ENCODE data around the gene ALMS1.
"Not testable (repeated sequence)": the region's sequence is repeated elsewhere in the genome, so short reads cannot be mapped to it uniquely, and the experiment has no call there.

ALMS1 gene, protein sequence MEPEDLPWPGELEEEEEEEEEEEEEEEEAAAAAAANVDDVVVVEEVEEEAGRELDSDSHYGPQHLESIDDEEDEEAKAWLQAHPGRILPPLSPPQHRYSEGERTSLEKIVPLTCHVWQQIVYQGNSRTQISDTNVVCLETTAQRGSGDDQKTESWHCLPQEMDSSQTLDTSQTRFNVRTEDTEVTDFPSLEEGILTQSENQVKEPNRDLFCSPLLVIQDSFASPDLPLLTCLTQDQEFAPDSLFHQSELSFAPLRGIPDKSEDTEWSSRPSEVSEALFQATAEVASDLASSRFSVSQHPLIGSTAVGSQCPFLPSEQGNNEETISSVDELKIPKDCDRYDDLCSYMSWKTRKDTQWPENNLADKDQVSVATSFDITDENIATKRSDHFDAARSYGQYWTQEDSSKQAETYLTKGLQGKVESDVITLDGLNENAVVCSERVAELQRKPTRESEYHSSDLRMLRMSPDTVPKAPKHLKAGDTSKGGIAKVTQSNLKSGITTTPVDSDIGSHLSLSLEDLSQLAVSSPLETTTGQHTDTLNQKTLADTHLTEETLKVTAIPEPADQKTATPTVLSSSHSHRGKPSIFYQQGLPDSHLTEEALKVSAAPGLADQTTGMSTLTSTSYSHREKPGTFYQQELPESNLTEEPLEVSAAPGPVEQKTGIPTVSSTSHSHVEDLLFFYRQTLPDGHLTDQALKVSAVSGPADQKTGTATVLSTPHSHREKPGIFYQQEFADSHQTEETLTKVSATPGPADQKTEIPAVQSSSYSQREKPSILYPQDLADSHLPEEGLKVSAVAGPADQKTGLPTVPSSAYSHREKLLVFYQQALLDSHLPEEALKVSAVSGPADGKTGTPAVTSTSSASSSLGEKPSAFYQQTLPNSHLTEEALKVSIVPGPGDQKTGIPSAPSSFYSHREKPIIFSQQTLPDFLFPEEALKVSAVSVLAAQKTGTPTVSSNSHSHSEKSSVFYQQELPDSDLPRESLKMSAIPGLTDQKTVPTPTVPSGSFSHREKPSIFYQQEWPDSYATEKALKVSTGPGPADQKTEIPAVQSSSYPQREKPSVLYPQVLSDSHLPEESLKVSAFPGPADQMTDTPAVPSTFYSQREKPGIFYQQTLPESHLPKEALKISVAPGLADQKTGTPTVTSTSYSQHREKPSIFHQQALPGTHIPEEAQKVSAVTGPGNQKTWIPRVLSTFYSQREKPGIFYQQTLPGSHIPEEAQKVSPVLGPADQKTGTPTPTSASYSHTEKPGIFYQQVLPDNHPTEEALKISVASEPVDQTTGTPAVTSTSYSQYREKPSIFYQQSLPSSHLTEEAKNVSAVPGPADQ (N-terminal part only)

DNA sequence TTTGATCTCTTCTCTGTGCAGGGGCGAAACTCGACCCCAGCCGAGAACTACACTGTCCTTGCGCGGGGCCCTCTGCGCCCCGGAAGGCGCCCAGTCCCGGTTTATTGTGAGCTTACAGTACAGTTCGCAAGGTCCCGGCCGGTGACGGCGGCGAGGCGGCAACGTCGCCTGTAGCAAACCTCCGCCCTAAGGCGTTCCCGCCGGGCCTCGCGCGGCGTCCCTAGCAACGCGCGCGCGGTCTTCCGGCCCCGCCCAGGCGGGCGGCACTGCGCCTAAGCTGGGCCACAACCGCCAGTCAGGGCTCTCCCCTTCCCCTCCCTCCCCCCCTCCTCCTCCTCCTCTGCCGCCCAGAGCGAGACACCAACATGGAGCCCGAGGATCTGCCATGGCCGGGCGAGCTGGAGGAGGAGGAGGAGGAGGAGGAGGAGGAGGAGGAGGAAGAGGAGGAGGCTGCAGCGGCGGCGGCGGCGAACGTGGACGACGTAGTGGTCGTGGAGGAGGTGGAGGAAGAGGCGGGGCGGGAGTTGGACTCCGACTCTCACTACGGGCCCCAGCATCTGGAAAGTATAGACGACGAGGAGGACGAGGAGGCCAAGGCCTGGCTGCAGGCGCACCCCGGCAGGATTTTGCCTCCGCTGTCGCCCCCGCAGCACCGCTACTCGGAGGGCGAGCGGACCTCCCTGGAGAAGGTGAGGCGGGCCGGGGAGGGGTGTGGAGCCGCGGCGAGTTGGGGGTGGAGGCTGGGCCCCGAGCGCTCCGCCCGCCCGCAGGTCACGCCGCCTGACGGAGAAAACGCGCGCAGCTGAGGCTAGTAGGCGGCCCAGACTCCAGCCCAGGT lies at the start of gene ALMS1:
Gene ALMS1, plus strand, starts transcription at position 333 of the 838 bp plus-strand sequence. Its CDS starts 33 bp downstream, at position 366.
- peak; percentile 82 for DNase-seq

GRCh38 chr2:73337828-73338227 lies 47.8 kb upstream of the ALMS1 start:
- no peak for DNase-seq

DNA sequence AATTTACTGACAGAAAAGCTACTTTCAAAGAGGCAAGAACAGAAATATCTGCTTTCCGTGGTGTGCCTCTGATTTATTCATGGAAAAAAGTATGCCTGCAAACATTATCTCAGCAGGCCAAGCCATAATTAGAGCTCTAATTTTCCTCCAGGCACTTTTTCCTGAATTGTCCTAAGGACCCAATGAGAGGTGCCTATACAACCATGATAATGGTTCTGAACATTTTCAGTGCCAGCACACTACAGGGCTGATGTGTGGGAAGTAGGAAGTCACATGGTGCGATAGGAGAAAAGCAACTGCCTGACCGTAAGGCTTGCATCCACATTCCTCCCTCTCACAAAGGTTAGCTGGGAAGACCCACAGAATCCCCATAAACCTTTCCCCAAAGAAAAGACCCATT lies 46.4 kb upstream of the ALMS1 start:
- DNase-seq: no peak

GRCh38 chr2:73341039-73341438 lies 44.6 kb upstream of the ALMS1 start:
- no peak for DNase-seq

- no peak for DNase-seq
Measured at GRCh38 chr2:73343992-73344391, 41.6 kb upstream of the ALMS1 start.

GRCh38 chr2:73344747-73345146 lies 40.9 kb upstream of the ALMS1 start:
- not testable (repeated sequence) for DNase-seq

- DNase-seq: no peak
Measured at GRCh38 chr2:73350035-73350691, 35.5 kb upstream of the ALMS1 start.

- no peak for DNase-seq
Measured at GRCh38 chr2:73356097-73356496, 29.5 kb upstream of the ALMS1 start.

DNA sequence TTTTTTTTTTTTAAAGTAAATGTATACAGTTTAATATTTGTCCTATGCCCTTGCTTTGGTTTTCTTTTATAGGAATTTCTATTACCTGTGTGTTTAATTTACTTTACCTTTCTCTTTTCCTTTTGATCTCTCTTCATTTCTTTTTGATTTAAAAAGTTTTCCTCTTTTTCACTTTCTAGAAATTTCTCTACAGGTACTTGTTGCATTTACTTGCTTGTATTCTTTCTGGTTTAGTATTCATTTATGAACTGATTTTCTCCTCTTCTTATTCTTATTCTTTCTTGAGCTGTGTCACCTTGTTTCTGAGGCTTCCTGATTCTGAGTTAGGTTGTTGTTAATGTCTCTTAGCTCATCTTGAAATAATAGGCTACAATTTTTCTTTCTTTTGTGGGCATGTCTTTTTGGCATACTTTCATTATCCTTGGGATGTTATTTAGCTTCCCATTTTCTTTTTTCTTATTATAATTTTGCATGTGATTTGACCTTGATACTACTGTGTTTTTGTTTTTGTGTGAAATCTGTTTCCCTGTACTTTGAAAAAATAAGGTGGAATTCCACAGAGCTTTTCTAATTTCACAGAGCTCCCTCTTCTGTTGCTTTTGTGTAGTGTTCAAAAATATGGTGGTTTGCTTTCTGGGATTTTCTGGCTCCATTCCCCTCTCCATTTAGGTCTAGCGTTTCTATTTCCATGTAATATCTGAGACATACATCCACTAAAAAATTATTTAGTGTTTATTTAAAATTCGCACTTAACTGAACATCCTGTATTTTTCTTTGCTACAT lies 25.5 kb upstream of the ALMS1 start:
- peak; percentile 43 for DNase-seq

GRCh38 chr2:73366060-73366459 lies 19.6 kb upstream of the ALMS1 start:
- no peak for DNase-seq

DNA sequence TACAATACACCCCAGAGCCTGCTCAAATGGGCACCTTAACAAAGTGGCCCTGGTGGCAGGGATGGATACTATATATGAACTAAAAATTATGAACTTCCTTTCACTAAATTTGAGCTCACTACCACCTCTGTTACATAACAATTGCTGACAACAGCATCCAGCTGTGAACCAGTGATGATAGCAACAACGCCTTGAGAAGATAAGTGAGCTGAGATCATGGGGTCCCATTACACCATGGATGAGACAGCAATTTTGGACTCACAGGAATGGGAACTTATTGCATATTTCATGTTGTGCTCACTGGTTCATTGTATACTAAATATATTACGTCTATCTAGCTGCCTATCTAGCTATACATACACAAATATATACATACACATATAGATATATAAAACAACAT lies 16.9 kb upstream of the ALMS1 start:
- DNase-seq: no peak

GRCh38 chr2:73370348-73370747 lies 15.3 kb upstream of the ALMS1 start:
- DNase-seq: no peak

GRCh38 chr2:73373344-73373743 lies 12.3 kb upstream of the ALMS1 start:
- DNase-seq: no peak

GRCh38 chr2:73374269-73374668 lies 11.4 kb upstream of the ALMS1 start:
- DNase-seq: no peak

GRCh38 chr2:73376681-73377080 lies 9.0 kb upstream of the ALMS1 start:
- no peak for DNase-seq

- DNase-seq: no peak
Measured at GRCh38 chr2:73383036-73383435, 2.6 kb upstream of the ALMS1 start.

DNA sequence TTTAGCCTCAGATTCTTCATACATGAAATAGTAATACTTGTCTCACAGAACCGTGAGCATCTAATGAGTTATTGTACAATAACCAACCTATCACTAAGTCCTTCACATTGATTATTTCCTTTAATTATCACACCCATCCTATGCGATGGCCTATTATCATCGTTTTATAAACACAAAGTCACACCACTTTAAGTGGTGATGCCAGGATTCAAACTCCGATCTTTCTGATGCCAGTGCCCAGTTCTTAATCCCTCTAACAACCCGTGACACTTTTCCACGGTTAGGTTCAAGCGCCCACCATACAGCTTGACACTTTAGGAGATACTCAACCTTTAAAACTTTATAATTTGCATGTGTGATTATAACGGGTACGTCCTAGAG lies 523 bp upstream of the ALMS1 start:
- DNase-seq: no peak

DNA sequence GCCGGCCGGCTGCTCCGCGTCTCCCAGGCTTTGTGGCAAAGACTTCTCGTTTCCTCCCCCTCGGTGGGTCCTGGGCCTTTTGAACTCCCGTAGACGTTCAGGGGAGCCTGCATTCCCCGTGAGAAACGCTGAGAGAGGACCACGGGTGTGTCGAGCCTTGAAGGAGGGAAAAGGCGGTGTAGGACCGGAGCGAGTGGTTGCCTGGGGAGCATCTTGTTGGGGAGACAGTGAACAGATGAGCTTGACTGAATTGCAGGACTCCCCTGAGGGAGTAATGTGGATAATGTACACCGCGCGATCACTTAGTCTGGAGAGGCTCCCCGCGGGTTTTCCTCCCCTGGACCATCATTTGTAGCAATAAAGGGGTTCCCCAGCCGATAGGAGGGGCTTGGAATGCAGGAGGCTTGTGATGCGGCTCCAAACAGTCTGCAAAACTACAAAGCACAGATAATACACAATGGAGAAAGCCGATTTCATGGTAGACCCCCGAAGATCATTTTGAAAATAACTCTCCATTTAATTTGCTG lies 769 bp downstream of the ALMS1 start:
- DNase-seq: no peak

DNA sequence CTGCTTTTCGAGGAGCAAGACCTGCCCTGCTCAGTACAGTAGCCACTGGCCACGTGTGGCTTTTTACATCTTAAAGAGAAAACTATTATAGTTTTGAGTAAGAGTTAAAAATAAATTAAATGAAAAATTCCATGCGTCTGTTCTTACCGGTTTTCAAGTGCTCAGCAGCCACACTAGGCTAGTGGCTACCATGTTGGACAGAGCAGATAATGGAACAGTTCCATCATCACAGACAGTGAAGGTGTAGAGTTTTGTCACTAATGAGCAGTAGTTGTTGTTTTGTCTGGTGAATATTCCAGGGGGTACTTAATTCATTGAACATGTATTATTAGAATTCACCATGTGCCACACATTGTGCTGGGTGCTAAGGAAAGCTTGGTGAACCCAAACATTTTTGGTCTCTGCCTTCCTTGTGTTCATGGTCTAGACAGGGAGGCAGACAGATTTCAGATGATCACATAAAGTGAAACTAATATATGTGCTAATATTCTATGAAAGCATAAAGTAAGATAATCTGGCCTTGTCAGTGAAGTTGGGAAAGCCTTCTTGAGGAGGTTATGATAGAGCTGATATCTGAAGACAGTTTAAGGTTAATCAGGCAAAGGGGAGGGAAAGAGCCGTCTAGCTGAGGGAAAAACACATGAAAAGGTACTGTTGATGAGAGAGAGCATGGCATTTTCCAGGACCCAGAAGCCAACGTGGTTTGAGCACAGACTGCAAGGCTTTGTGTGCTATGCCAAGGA lies 1.4 kb downstream of the ALMS1 start:
- DNase-seq: peak; percentile 5
